GM12878 (cell line): ENCODE results near the gene LRRFIP2. TPM values are rescaled to one million over a fixed set of nuclear protein-coding genes. Genes with fewer than 3 reads are reported as not detected.

Experiments used
- ATAC-seq: fragments of 200-7000 bp; cut with Tn5 transposase; 3 replicates; pipeline ENCODE4 v1.9.1; 2020; ENCODE audit warnings: mild to moderate bottlenecking, moderate library complexity
- BruUV-seq: library from RNA; stranded (reverse); fragments of 400-500 nt; replicated peaks from 2 replicates; lab custom pipeline; 2021; lab: Mats Ljungman, UMichigan
- CTCF ChIA-PET: fragments of 300-600 bp; sonication (Branson Sonifier 250); formaldehyde crosslinking; extraction: SDS; loops from one replicate; lab custom pipeline; 2021; ENCODE audit warnings: inconsistent platforms; lab: Yijun Ruan, JAX
- POLR2A ChIA-PET: fragments of 350-600 bp; formaldehyde crosslinking; extraction: SDS; loops from one replicate; lab custom pipeline; 2021; ENCODE audit warnings: inconsistent platforms; lab: Charles Lee
- RAD21 ChIA-PET: fragments of 300-600 bp; sonication (Branson Sonifier 250); formaldehyde crosslinking; loops from one replicate; lab custom pipeline; 2023; ENCODE audit warnings: antibody characterized with exemption; ENCODE audit not compliant: unreplicated experiment; lab: Charles Lee
- SMC1A ChIA-PET: fragments of 300-600 bp; sonication (Branson Sonifier 250); formaldehyde crosslinking; loops from one replicate; lab custom pipeline; 2023; ENCODE audit not compliant: unreplicated experiment, uncharacterized antibody; lab: Charles Lee
- DNase-seq: peaks from one replicate; pipeline ENCODE4 v3.0.0-alpha.2; 2011; ENCODE audit warnings: low read depth, low spot score
- FAIRE-seq: peaks from 3 replicates; lab custom pipeline; 2011; peaks lifted over from hg19 to GRCh38; lab: Jason Lieb, UNC
- H2AFZ ChIP-seq: 2 replicates; pipeline ENCODE4 v1.6.0; 2011; ENCODE audit warnings: low read depth, low read length, control low read depth; ENCODE audit not compliant: control insufficient read depth
- H3K27ac ChIP-seq: 2 replicates; pipeline ENCODE4 v1.5.1; 2011; ENCODE audit warnings: control low read depth; ENCODE audit not compliant: control insufficient read depth, insufficient read depth
- H3K27me3 ChIP-seq, 2 experiments: replicated peaks in 1 of 2; 2 replicates each; pipeline versions ENCODE4 v1.6.0 to v1.6.1; 2011; ENCODE audit warnings: low read length in 1 of 2; ENCODE audit not compliant: control insufficient read depth in 2 of 2, insufficient read depth in 2 of 2
- H3K36me3 ChIP-seq, 2 experiments: 2 replicates each; pipeline ENCODE4 v1.5.1; 2011; ENCODE audit warnings: low read length in 1 of 2; ENCODE audit not compliant: control insufficient read depth in 2 of 2, insufficient read depth in 2 of 2
- H3K4me1 ChIP-seq: 2 replicates; pipeline ENCODE4 v1.6.1; 2011; ENCODE audit warnings: mild to moderate bottlenecking, low read length, moderate library complexity, mixed read lengths; ENCODE audit not compliant: control insufficient read depth, insufficient read depth
- H3K4me2 ChIP-seq: 2 replicates; pipeline ENCODE4 v1.6.0; 2011; ENCODE audit warnings: control low read depth; ENCODE audit not compliant: control insufficient read depth, insufficient read depth
- H3K4me3 ChIP-seq: fragments of 200-600 bp; sonication (generic); 2 replicates; pipeline ENCODE4 v1.5.1; 2016
- H3K79me2 ChIP-seq: 2 replicates; pipeline ENCODE4 v1.6.0; 2011; ENCODE audit warnings: low read length; ENCODE audit not compliant: control insufficient read depth, insufficient read depth
- H3K9ac ChIP-seq: 2 replicates; pipeline ENCODE4 v1.8.0; 2011; ENCODE audit warnings: low read length, control low read depth, mixed read lengths; ENCODE audit not compliant: control insufficient read depth, insufficient read depth
- H3K9me3 ChIP-seq: replicated peaks from 3 replicates; pipeline ENCODE4 v1.5.1; 2011; ENCODE audit warnings: mild to moderate bottlenecking, low read length; ENCODE audit not compliant: control insufficient read depth, insufficient read depth
- H4K20me1 ChIP-seq: 2 replicates; pipeline ENCODE4 v1.6.0; 2011; ENCODE audit not compliant: control insufficient read depth, insufficient read depth
- BCLAF1 ChIP-seq: fragments of 450-650 bp; IDR thresholded peaks from 2 replicates; pipeline ENCODE4 v1.6.1; 2017; ENCODE audit warnings: antibody characterized with exemption, mild to moderate bottlenecking, moderate library complexity
- CEBPB ChIP-seq, 2 experiments: fragments of 150-350 bp in 1 of 2; IDR thresholded peaks; 2 replicates each; pipeline ENCODE4 v1.6.1; 2012 to 2014; ENCODE audit warnings: low read depth in 2 of 2, low read length in 2 of 2, borderline replicate concordance in 1 of 2, inconsistent platforms in 1 of 2
- CREB1 ChIP-seq: IDR thresholded peaks from 2 replicates; pipeline ENCODE4 v1.6.1; 2012; ENCODE audit warnings: low read depth, mild to moderate bottlenecking, inconsistent platforms
- E2F4 ChIP-seq: IDR thresholded peaks from 2 replicates; pipeline ENCODE4 v1.6.1; 2012; ENCODE audit warnings: low read depth, low read length, improper control_type of control experiment
- IKZF1 ChIP-seq: fragments of 450-650 bp; conservative IDR thresholded peaks from 2 replicates; pipeline ENCODE4 v1.6.1; 2017; ENCODE audit warnings: antibody characterized with exemption, mild to moderate bottlenecking
- IKZF2 ChIP-seq, 2 experiments: fragments of 450-650 bp; IDR thresholded peaks; 2 replicates each; pipeline ENCODE4 v1.6.1; 2017; ENCODE audit warnings: mild to moderate bottlenecking in 2 of 2, moderate library complexity in 2 of 2
- NRF1 ChIP-seq: conservative IDR thresholded peaks from 2 replicates; pipeline ENCODE4 v1.6.1; 2011; ENCODE audit warnings: mild to moderate bottlenecking, low read depth, low read length, improper control_type of control experiment
- PBX3 ChIP-seq: IDR thresholded peaks from 2 replicates; pipeline ENCODE4 v1.6.1; 2011; ENCODE audit warnings: mild to moderate bottlenecking, low read depth, low read length, moderate library complexity; ENCODE audit not compliant: insufficient replicate concordance
- SIN3A ChIP-seq: IDR thresholded peaks from 2 replicates; pipeline ENCODE4 v1.6.1; 2012; ENCODE audit warnings: low read depth, low read length, improper control_type of control experiment
- SMAD1 ChIP-seq: fragments of 450-650 bp; IDR thresholded peaks from 2 replicates; pipeline ENCODE4 v1.6.1; 2018; ENCODE audit warnings: mild to moderate bottlenecking, low read depth; ENCODE audit not compliant: partially characterized antibody
- SMAD5 ChIP-seq: IDR thresholded peaks from 2 replicates; pipeline ENCODE4 v1.6.1; 2016; ENCODE audit warnings: antibody characterized with exemption, low read depth
- YBX1 ChIP-seq: fragments of 450-650 bp; IDR thresholded peaks from 2 replicates; pipeline ENCODE4 v1.6.1; 2016; ENCODE audit warnings: antibody characterized with exemption
- YY1 ChIP-seq: IDR thresholded peaks from 2 replicates; pipeline ENCODE4 v1.6.1; 2011; ENCODE audit warnings: low read depth, mild to moderate bottlenecking, low read length
- ZNF217 ChIP-seq: fragments of 450-650 bp; IDR thresholded peaks from 2 replicates; pipeline ENCODE4 v1.6.1; 2017; ENCODE audit warnings: antibody characterized with exemption, mild to moderate bottlenecking
- ZNF592 ChIP-seq: fragments of 450-650 bp; IDR thresholded peaks from 2 replicates; pipeline ENCODE4 v1.6.1; 2017; ENCODE audit warnings: mild to moderate bottlenecking, moderate library complexity
- WGBS: methylation state at CpG from one replicate; pipeline ENCODE4 v1.1.6; 2016; ENCODE audit warnings: low lambda C conversion rate; ENCODE audit not compliant: insufficient replicate concordance, insufficient coverage; ENCODE audit errors: missing lambda C conversion rate; 5-methylcytosine and 5-hydroxymethylcytosine counted together
- in situ Hi-C: fragments of 300-500 bp; cut with MboI; formaldehyde crosslinking; loops from 9 replicates; pipeline ENCODE4 v1.14.3; 2018; ENCODE audit warnings: mixed read lengths
- intact Hi-C: fragments of 100-400 bp; cut with micrococcal nuclease; formaldehyde crosslinking; loops from one replicate; pipeline ENCODE4 v1.14.2; 2022; ENCODE audit not compliant: unreplicated experiment
- polyA plus RNA-seq, 11 experiments: library from polyadenylated mRNA; depleted of rRNA in 4 of 11; unstranded in 6 of 11; stranded (reverse) in 5 of 11; fragments of >200 nt; fragmentation: Nextera tagmentation in 4 of 11; fragmentation: Illumina TruSeq in 1 of 11; extraction: Ambion mirVana in 4 of 11; extraction: Trizol in 1 of 11; gene quantifications; 1 replicate in 1 of 11; 2 replicates in 10 of 11; pipeline versions ENCODE4 v1.2.1 to v1.2.3, GENCODE V29; 2011 to 2016; ENCODE audit warnings: inconsistent platforms in 2 of 11, missing spikeins in 2 of 11, low read depth in 1 of 11
- total RNA-seq, 4 experiments: library from RNA; depleted of rRNA in 3 of 4; stranded (reverse); fragments of >200 nt in 3 of 4; fragmentation: Illumina TruSeq in 1 of 4; extraction: Trizol in 1 of 4; gene quantifications; 2 replicates each; pipeline versions ENCODE4 v1.2.1 to v1.2.3, GENCODE V29; 2013 to 2021

Gene LRRFIP2
- total and polyA plus RNA-seq, 10 of the 15 experiments (the other 5 are each of a cell fraction or from before 2014, with no cell fraction given), result 9.7 to 46.9 (median 38.1) TPM

GRCh38 chr3:37170060-37170459 lies 4.3 kb downstream of the LRRFIP2 start:
- Histone ChIP-seq H3K4me1 (no peaks in the 10 kb centered on the region), H3K27ac (no peak overlapping the region), H3K4me2 (no peak overlapping the region), H3K27me3 (no peaks in the 10 kb centered on the region), H3K4me3 (no peak overlapping the region), H3K36me3 (0 out of 4 replicates have a peak, but pooled peaks cover 0 to 5% of the 10 kb centered on the region in 2 experiments), H3K79me2 (peaks cover 10% of the 10 kb centered on the region), H3K9ac (no peak overlapping the region), H4K20me1 (no peaks in the 10 kb centered on the region), H3K9me3 (no peaks in the 10 kb centered on the region), H2AFZ (no peak overlapping the region)
- POLR2A ChIA-PET, result no interaction called here
- FAIRE-seq (no peak), ATAC-seq (no peak), DNase-seq (no peak)
- in situ Hi-C loops, result no loop called here
- RAD21 ChIA-PET, result no interaction called here
- WGBS, result 94% methylated on average over 1 of the region's 1 CpG
- CTCF ChIA-PET, result no interaction called here
- BruUV-seq, result no TSS peak
- intact Hi-C loops, result no loop called here
- SMC1A ChIA-PET, result interaction anchor here (0.6 kb wide), 1 partner anchor 181 kb away, joined by 3 read pairs; no protein-coding TSS in a partner anchor
- TF ChIP-seq BCLAF1 (no peak), PBX3 (no peak), SMAD1 (no peak), SIN3A (no peak), ZNF592 (no peak), YY1 (no peak), IKZF1 (no peak), ZNF217 (no peak), IKZF2 (IDR thresholded peaks at IDR 0.05) (no peak), SMAD5 (no peak), CEBPB (IDR thresholded peaks at IDR 0.05; ENCODE audit: borderline replicate concordance in 1 of 2, low read depth in 2 of 2, low read length in 2 of 2) (no peak), E2F4 (no peak), YBX1 (no peak), NRF1 (no peak), CREB1 (no peak)
